OCI-LY7 (cell line): ENCODE measurements around the gene TULP4.

Source experiments
- CTCF ChIP-seq: fragments of 200-600 bp; sonication (generic); conservative IDR thresholded peaks from 2 replicates; pipeline ENCODE4 v1.5.1; 2014; ENCODE audit warnings: mild to moderate bottlenecking, antibody characterized with exemption, low read length, moderate library complexity, mixed read lengths
- EZH2phosphoT487 ChIP-seq: fragments of 200-600 bp; sonication (generic); IDR thresholded peaks from 2 replicates; pipeline ENCODE4 v1.6.1; 2018; ENCODE audit warnings: low read depth, borderline replicate concordance, mild to moderate bottlenecking, mixed run types, antibody characterized with exemption, low read length, moderate library complexity, mixed read lengths

DNA sequence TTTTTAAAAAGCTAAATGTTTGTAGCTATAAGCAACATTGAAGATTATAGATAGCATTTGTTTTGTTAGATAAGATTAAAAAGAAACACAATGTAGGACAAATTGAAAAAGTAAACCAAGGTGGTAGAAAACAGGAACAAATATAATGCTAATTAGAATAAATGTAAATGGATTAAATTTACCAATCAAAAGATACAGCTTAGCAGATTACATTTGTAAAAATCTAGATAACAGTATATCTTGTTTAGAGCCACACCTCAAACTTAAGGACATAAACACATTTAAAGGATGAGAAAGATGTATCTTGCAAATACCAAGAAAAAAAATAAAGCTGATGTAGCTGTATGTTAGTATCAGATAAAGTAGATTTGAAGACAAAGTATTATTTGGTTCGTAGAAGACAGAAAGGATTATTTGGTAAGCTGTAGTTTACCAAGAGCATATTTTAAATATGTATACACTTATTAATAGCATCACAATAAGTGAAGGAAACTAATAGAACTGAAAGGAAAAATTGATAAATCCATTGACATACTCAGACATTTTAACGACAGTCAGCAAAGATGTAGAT is 107.2 kb downstream of the TULP4 start:
- TF ChIP-seq EZH2phosphoT487 (no peak), CTCF (no peak)
